Bladder microvascular endothelial cell (primary cell): ENCODE data around the gene RASGRP2. TPM values are rescaled to one million over a fixed set of nuclear protein-coding genes. Genes with fewer than 3 reads are reported as not detected.

Experiments used
- total RNA-seq: library from RNA; depleted of rRNA; stranded (reverse); fragments of >200 nt; gene quantifications from 2 replicates; pipeline ENCODE4 v1.2.3, GENCODE V29; 2014

RASGRP2 gene
- total RNA-seq, result 0.49 and 1.2 TPM in 2 replicates

GRCh38 chr11:64743591-64744543 is at the start of gene RASGRP2:
TSS of gene RASGRP2 (minus strand) at chr11:64744142. CDS start at chr11:64742866, 1,276 bp downstream.

GRCh38 chr11:64778473-64779298 is 34.7 kb upstream of the RASGRP2 start, which contains the start of gene SF1:
TSS of gene SF1 (minus strand) at chr11:64778542. CDS start at chr11:64778392, 150 bp downstream.

GRCh38 chr11:64759722-64760719 is 16.1 kb upstream of the RASGRP2 start, which contains the start of gene PYGM:
TSS of gene PYGM (minus strand) at chr11:64759974. CDS start at chr11:64759898, 76 bp downstream.

GRCh38 chr11:64723117-64723906 is 20.6 kb downstream of the RASGRP2 start, which contains the start of gene NRXN2:
TSS of gene NRXN2 (minus strand) at chr11:64723197. CDS start at chr11:64713699, 9,498 bp downstream.

Other genes with a start within 250 kb of the RASGRP2 start
- not detected in 2 replicates for gene SLC22A11, start 188.2 kb downstream of the RASGRP2 start, total RNA-seq
- gene SLC22A12, start 152.9 kb downstream of the RASGRP2 start, total RNA-seq, result not detected in 2 replicates
- gene NRXN2, start 20.9 kb downstream of the RASGRP2 start, total RNA-seq, result 0.49 TPM in 1 of 2 replicates, not detected in the other
- gene PYGM, start 15.8 kb upstream of the RASGRP2 start, total RNA-seq, result 0.16 and 0.44 TPM in 2 replicates
- 60.1 and 133 TPM in 2 replicates for gene SF1, start 34.4 kb upstream of the RASGRP2 start, total RNA-seq
- 18.6 and 41.5 TPM in 2 replicates for gene MAP4K2, start 59.1 kb upstream of the RASGRP2 start, total RNA-seq
- gene MEN1, start 66.4 kb upstream of the RASGRP2 start, total RNA-seq, result 9.4 and 26.4 TPM in 2 replicates
- 0.16 and 0.25 TPM in 2 replicates for gene CDC42BPG, start 100.5 kb upstream of the RASGRP2 start, total RNA-seq
- 43.5 and 108 TPM in 2 replicates for gene EHD1, start 134.5 kb upstream of the RASGRP2 start, total RNA-seq
- 7.0 and 13.4 TPM in 2 replicates for gene ATG2A, start 173.1 kb upstream of the RASGRP2 start, total RNA-seq
- gene PPP2R5B, start 180.5 kb upstream of the RASGRP2 start, total RNA-seq, result 7.6 and 13.6 TPM in 2 replicates
- gene GPHA2, start 191.8 kb upstream of the RASGRP2 start, total RNA-seq, result not detected in 2 replicates
- gene MAJIN, start 228.0 kb upstream of the RASGRP2 start, total RNA-seq, result not detected in 2 replicates